Hypothalamus (tissue), 51 donors: ENCODE measurements around the gene GSTA4.

Experiments used
- DNase-seq, 51 donors: peaks; one replicate each; lab custom pipeline; 2025; lab: John Stamatoyannopoulos, UW

GSTA4 gene

GRCh38 chr6:52995089-52995912, at the start of gene GSTA4:
GSTA4 (minus strand) TSS chr6:52995284; CDS start chr6:52994243, 1,041 bp downstream.
- DNase-seq = peak; percentile 43 to 98 (median 93)

- DNase-seq = no peak
Observed at GRCh38 chr6:53044572-53044971, 49.5 kb upstream of the GSTA4 start.

DNA sequence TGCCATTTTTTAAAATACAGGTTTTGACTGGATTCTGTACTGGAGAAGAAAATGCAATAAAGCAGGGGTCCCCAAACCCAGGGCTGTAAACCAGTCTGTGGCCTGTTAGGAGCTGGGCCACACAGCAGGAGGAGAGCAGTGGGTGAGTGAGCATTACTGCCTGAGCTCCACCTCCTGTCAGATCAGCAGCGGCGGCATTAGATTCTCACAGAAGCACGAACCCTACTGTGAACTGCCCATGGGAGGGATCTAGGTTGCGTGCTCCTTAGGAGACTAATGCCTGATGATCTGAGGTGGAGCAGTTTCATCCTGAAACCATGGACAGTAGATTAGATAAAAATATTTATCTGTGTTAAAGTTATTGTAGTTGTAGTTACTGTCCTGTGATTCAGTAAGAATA, 49.0 kb upstream of the GSTA4 start:
- peak in 9 of 51 donors; percentile 5 to 47 (median 28) for DNase-seq

DNA sequence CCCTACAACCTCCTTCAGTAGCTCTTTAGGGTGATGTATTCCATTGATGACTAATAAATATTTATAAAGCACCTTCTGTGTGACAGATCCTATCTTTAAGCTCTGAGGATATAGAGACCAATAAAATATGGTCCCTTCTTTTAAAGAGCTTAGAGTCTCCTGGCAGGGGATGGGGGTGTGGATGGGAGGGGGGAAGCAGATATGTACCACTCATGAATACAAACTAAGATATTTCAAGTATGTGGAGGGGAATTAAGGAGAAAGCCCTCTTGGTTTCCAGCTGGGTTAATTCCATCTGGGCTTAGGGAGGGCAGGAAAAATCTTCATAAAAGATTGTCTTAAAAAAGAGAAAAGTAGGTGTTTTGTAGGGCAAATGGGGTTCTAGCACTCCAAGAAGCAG, 48.5 kb upstream of the GSTA4 start:
- DNase-seq = no peak

- peak in 1 of 51 donors; percentile 27 for DNase-seq
Observed at GRCh38 chr6:53042112-53042511, 47.0 kb upstream of the GSTA4 start.

DNA sequence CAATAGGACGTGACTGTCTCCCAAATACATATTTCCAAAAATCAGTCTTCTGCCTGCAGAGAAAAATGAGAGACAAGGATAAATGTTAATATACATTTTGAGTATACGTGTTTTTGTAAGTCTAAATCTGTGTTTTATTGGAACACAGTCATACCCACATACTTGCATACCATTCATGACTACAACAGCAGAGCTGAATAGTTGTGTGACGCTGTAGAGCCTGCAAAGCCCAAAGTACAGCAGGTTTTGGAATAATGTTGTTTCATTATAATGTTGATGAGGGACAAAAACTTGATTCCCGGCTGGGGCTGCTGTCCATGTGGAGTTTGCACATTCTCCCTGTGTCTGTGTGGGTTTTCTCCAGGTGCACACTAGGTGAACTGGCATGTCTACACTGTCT, 46.3 kb upstream of the GSTA4 start:
- no peak for DNase-seq

DNA sequence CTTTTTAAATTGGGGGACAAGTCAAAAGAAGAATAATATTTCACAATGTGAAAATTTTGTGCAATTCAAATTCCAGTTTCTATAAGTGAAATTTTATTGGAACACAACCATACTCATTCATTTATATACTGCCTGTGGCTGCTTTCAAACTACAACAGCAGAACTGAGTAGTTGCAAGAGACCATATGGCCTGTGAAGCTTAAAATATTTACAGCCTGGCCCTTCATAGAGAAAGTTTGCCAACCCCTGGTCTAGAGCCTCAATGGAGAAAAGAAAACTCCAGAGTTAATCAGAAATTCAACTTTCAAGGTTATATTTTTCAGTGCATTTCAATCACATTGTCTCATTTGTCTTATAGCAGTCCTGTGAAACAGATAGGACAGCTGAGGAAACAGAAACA, 43.5 kb upstream of the GSTA4 start:
- DNase-seq = no peak

DNA sequence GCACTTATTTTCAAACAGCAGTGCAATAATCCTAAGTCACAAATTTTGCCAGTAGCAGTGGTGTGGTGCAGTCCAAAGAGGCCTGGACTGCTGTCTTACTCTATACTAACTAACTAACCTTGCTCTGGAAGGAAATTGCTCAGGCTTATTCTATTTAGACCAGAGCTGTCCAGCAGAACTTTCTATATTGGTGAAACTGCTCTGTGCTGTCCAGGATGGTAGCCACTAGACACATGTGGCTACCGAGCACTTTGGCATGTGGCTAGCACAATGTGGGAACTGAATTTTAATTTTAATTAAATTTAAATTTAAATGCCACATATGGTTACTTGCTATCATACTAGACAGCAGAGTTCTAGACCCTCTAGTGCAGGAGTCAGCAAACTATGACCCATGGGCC, 43.1 kb upstream of the GSTA4 start:
- no peak for DNase-seq

DNA sequence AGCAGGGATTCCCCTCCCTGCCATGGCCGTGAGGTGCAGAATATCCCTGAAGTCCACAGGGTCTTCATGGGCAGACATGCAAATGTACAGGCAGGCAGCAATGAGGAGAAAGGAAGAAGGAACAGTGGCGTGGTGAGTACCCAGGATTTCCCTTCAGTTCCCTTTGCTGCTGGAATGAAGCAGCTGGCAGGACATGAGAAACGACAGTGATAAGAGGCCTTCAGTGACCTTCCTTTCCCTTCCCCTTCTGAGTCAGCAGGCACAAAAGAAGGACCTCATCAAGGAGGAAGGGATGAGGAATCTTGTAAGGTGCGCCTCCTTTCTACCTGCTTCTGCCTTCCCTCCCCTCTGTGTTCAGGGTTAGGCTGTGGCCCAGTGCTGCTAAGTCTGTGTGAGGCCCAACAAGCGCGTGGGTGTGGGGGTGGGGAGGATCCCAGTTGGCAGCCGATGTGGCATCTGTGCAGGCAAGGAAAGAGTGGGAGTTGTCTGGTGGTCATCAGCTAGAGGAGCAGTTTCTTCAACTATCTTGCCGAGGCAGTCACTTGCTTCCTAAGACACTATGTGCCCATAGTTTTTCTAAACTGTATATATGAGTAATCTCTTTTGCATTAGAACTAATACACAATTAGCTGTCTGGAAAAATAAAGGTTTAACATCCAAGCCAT, 40.6 kb upstream of the GSTA4 start:
- DNase-seq = peak in 2 of 51 donors; percentile 18 to 53

DNA sequence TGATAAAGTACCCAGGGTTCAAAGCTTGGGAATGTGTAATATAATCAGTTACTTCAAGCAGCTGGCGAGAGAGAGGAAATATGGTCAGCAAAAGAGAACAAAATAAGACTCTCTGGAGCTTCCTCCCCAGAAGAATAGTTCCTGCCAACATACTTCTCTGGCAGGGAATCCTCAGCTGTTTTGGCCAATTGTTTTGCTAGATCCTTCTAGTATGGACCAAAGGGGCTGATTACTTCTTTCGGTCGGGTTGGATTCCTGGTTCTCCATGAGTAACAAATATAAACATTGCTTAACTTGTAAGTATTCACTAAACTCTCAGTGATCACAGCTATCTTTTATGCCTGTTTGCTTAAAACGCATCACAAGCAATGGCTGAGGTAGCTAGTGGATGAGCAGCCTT, 38.7 kb upstream of the GSTA4 start:
- DNase-seq = peak in 1 of 51 donors; percentile 12

DNA sequence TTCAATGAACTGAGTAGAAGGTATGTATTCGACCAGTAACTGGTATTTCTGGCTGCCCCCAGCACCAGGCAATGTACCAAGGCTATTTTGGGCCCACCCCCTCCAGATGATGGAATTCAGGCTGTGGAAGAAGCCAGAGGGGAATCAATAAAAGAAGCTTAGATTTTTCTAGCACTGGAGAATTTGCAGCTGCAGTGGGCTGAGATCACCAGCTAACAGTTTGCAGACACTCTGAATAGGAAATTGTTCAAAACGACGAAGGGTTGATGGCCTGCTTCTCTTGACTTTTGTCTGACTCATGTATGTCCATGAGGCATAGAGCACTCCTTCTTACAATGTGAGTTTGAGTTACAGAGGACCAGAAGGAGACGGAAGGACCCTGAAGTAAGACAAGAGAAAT, 37.8 kb upstream of the GSTA4 start:
- DNase-seq = peak in 25 of 51 donors; percentile 1 to 72 (median 32)

GRCh38 chr6:53031281-53031680, 36.2 kb upstream of the GSTA4 start:
- DNase-seq = peak in 2 of 51 donors; percentile 17 to 46

DNA sequence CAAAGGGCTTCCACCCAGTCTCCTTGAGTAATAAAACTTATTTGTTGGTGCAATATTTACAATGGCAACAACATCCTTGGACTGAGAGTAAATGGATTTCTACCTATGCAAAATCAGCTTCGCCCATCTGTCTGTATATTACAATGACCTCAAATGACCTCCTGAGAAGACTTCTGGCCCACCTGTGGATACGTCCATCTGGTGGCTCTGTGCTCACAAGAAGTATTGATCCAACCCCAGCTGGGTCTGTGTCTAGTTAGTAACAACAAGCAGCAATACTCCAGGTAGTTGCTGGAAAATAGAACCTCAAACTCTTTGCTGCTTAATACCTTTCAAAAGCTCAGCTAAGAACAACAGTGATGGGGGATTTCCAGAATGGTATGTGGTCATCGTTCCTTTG, 34.7 kb upstream of the GSTA4 start:
- no peak for DNase-seq

DNA sequence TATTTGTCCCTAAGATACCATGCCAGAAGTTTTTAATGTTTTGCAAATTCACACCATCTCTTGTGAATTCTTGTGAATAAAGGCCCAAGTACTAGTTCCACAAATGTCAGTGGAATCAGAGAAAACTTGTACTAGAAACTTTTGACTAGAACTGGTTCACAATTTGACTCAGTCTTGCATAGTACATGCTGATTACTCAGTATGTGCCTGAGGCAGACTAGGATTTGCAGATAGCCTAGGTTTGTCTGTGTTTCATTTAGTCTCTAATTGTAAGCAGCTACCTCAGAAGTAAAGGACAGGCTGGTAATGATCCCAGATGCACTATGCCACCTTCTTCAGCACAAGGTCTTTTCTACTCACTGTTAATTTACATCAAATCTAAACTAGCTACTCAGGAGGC, 34.2 kb upstream of the GSTA4 start:
- DNase-seq = no peak

DNA sequence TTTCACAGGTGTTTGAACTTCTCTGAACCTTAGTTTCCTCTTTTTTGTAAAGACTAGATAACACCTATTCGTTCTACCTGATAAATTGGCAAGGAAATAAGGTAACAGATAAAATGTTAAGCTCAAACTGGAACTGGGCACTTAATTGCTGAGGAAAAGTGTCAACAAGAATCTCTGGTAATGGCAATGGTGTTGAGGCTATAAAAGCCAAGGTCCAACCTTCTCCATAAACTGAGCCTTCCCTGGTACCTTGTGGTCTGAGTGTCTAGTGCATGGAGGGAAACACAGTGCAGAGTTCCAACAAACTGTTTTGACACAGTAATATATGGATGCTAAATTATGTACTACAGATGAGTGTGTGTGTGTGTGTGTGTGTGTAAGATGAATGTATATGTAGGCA, 33.4 kb upstream of the GSTA4 start:
- no peak for DNase-seq

GRCh38 chr6:53027131-53027718, 32.1 kb upstream of the GSTA4 start:
- no peak for DNase-seq

- DNase-seq = no peak
Observed at GRCh38 chr6:53026526-53026925, 31.4 kb upstream of the GSTA4 start.

GRCh38 chr6:53023323-53023722, 28.2 kb upstream of the GSTA4 start:
- DNase-seq = peak in 30 of 51 donors; percentile 3 to 78 (median 42)

GRCh38 chr6:53020005-53020744, 25.1 kb upstream of the GSTA4 start:
- no peak for DNase-seq

DNA sequence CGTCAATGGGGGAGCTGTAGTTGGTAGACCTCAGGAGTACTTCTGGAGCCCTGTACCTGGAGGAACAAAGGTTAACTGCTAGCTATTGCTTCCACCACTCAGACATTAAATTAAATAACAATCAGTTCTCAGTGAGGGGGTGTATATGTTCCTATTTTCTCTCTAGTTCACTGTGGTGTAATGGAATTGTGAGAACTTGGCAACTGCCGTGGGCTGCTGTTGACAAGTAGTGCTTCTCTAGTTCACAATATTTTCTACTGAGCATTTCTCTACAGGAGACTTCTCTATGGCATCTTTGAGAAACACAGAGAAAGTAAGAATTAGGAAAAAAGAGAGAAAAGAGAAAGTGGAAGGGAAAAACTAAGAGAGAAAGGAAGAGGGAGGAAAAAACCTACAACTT, 23.4 kb upstream of the GSTA4 start:
- DNase-seq = no peak

GRCh38 chr6:53015486-53015885, 20.4 kb upstream of the GSTA4 start:
- no peak for DNase-seq
